Cerebellar cortex (tissue), 1 donor: ENCODE measurements around the gene PRDM16.

Experiments
- DNase-seq: peaks from one replicate; pipeline ENCODE4 v3.0.0-alpha.2; 2015; ENCODE audit warnings: low spot score

The PRDM16 gene

DNA sequence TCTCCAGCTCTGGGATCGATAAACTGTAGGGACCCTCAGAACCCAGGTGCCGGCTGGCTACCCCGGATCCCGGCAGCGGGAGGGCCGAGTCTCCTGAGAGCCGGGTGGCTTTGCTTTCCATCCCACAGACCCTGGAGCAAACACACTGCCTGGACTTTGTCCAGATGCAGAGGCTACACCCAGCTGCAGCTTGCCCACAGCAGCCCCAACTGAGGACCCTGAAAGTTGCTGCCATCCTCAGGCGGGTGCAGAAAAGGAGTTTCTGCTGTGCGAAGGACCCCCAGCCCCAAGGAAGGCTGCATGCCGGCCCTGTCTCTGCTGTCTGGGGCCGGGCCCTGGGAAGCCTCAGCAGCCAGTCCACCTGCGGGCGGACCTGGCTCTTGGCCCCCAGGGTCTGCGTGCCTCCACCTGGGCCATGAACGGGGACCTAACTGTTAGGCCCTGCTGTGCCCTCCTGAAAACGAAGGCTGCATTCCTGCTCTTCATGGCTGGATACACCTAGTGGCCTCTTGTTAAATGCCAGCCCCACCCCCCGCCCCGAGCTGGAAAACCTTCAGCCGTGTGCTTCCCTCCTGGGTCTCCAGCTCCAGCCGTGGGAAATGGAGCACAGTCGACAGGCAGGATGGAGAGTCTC, 287.9 kb downstream of the PRDM16 start:
- DNase-seq, result no peak

DNA sequence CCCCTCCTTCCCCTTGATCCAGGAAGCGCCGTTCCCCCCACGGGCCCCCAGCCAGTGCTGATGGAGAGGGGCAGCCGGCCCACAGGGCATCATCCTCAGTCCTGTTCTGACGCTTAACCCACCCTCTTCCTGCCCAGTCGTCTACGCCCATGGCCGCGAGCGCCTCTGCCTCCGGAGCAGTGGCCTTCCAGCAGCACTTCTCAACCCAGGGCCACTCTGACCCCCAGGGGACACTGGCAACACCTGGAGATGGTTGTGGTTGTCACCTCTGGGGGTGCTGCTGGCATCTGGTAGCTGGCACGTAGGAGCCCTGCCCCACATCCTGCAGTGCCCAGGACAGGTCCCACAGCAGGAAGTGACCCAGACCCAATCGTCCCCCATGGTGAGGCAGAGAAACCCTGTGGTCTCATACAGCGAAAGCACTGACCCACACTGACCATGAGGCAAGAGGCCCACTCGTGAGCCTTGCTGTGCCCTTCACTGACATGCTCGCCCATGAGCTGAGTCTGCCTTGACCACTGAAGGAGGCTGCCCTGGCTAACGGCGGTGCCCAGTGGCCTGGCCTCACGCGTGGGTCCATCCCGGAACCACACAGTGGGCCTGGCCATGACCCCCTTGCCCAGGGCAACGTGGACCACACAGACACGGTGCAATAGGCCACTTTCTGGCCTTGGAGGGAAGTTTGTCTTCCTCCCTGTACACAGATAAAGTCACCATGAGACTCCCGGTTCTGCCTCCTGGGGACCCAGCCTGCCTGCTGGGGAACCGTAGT, 288.7 kb downstream of the PRDM16 start:
- no peak for DNase-seq

DNA sequence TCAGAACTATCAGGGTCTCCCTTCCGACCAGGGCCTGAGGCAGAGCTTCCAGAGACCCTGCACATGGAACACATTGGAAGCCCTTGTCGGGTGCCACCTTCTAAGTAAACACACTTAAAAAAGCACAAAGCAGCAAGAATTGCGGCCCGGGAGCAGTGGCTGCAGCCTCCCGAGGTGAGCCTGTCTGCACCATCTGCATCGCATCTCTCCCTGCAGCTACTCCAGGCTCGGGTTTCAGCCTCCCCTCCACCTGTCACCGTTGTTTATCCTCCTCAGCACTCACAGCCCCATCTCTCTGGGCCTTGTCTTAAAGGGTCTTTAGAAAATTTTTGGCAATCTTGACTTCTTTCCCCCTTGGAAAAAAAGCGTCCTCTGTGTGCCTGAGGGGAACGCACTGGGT, 290.3 kb downstream of the PRDM16 start:
- DNase-seq, result no peak

DNA sequence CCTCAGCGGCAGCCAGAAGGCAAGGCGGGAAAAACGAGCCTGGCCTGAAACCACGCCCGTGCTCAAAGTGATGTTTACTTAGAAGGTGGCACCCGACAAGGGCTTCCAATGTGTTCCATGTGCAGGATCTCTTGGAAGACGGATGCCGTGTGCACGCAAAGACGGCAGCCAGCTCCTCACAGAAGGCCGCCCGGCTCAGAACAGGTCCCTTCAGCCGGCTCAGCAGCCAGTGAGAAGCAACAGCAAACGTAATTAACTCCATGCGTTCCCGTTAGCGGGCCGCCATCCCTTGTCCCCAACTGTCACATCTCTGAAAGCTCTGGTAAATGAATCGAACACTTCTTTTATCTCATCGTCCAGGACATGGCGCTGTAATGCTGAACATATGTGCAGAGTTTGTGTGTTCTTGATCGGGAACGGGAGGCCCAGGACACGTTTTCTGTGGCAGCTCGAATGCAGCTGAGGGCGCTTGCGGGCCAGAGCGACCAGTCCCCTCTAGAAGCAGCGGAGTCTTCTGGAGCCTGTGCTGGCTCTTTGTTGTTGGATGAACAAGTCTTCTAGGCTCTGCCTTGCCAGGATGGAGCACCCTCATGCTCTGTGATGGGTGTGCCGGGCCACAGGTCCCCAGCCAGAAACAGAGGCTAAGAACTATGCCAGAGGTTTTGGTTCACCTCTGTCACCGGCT, 290.9 kb downstream of the PRDM16 start:
- DNase-seq, result no peak

DNA sequence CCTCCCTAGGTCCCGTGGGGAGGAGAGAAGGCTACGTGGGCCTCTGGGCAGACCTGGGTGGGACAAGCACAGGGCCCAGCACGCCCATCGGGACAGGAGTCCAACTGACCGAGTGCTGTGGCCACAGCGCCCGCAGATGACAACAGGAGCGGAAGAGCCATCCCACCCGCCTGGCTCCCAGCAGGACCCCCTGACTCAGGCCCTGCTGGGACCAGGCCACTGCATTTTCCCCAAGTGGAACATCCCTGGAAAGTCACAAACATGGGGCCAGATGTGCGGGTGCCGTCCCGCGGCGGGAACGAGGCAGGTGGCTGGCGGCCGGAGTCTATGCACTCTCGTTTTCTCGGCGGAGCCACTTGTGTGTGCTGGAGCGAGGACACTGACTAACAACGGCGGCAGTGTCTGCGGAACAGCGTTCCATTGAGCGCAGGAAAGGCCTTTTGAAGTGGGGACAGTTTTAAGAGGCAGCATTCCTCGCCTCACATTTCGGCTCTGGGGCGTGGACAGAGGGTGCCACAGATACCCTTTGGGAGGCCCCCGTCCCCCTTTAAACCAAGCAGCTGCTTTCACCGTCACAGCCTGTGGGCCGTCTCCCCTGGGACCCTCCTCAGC, 291.7 kb downstream of the PRDM16 start:
- DNase-seq, result no peak

DNA sequence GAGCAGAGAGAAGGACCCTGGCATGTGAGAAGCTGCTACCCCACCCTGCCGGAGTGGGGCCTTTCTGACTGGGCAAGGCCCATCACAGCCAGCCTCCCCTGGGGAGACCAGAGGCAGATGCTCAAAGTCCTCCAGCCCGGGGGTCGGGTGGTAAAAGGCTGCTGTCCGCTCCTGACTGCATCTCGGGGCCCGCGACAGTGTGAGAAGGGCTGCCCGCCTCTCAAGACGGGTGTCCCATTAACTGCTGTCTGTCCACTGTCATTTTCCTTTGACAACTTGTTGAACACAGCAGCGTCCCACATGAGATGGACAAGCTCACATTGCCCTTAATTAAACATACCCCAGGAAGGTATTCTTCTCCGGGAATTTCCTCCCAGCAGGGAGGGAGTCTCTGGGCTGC, 294.0 kb downstream of the PRDM16 start:
- DNase-seq, result no peak

DNA sequence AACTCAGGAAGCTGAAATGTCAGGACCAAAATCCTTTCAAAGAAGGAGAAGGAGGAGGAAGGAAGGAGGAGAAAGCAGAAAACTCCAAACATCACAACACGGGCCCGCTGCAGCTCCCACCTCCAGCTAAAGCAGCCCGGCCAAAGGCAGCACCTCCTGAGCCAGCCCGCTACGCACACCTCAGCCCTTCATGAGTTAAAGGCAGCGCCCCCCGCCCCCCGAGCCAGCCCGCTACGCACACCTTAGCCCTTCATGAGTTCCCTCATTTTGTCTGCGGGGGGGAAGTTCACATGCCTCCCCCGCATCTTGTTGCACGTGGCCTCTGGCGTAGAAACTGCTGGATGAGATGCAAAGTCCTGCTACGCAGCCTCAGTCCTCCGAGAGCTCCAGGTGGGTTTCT, 294.8 kb downstream of the PRDM16 start:
- no peak for DNase-seq

DNA sequence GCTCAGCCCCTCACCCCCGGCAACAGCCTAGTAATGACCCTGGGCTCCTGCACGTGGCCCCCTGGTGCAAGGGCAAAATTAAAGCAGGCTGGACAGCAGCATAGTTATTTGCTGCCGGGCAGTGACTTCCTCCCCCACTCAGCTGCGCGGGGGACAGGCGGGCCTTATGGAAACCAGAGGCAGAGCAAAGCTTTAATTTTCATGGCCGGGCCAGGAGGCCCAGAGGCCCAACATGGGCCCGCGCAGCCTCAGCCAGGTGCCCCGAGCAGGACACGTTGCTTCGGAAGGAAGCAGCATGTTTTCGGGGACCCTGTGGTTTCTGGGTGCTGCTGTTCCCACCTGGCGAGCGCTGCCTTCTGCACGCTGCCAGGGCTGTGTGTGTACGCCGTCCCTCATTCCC, 295.5 kb downstream of the PRDM16 start:
- no peak for DNase-seq

DNA sequence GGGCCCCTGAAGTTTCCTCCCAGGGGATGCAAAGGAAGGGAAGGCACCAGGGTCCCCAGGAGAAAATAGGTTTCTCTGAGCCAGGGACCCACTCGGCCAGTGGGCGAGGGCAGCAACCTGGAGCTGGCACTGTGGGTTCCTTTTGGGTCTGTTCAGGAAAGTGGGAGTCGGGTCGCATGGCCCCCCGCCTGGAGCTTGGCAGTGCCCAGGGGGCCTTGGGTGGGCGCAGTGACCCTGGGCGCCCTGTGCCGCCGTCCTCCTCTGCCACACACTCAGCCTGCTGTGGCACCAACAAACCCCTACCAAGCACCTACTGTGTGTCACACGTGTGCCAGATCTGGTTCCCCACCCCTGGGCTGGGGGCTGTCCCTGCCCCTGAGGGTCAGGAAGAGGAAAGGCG, 296.0 kb downstream of the PRDM16 start:
- no peak for DNase-seq

DNA sequence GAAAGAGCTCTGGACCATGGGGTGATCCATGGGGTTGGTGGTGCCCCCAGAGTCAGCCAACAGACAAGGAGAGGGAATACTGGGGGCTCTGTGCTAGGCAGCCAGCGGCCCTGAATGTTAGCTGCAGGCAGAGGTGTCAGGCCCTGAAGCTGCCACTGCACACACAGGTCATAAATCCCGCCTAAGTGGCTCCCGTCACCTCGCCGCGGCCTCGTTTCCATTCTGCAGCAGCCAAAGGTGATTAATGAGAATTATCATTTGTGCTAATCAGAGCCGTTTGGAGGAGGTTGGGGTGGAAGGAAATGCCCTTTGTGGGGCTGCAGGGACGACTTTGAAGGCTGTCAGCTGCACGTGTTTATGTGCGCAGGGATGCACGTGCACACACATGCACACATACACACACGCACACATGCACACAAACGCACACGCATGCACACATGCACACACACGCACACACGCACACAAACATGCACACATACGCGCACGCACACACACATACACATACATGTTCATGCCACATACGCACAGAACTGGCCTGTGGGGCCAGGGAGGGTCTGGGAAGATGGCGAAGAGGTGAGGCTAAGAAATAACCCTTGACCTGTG, 296.6 kb downstream of the PRDM16 start:
- no peak for DNase-seq

DNA sequence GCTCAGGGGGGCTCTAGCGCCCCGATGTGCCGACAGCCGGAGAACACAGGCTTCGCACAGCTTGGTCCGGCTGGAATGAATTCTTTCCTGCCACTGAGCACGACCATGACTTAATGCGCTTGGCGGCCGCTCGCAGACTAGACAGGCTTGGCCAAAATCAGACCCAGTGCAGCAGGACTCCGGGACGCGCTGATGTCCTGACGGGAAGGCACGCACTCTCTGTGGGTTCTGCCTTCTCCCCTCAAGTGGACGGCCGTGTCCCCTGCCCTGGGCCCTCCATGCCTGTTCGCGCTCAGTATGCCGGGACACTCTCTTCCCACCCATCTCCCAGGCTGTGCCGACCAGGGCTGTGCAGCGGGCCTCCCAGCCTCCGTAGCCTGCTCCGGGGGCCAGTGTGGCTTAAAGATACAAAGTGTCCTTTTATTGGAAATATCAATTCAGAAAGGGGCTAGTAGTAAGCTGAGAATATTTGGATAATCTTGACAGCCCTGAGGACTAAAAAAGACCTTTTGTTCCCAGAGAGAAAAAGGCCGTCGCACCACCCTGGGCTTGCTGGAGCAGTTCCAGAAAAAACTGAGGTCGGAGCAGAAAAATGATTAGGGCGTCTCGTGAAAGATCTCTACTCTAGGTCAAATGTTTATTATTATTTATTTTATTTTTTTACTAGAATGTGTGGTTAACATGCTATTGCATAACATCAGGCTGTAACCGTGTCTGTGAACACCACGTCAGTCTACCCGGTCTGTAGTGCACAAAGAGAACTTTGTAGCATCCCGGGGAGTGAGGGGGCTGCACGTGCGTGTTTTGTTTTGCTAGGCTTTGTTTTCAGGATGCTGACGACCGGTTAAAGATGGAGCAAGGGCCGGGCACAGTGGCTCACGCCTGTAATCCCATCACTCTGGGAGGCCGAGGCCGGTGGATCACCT, 297.4 kb downstream of the PRDM16 start:
- no peak for DNase-seq

DNA sequence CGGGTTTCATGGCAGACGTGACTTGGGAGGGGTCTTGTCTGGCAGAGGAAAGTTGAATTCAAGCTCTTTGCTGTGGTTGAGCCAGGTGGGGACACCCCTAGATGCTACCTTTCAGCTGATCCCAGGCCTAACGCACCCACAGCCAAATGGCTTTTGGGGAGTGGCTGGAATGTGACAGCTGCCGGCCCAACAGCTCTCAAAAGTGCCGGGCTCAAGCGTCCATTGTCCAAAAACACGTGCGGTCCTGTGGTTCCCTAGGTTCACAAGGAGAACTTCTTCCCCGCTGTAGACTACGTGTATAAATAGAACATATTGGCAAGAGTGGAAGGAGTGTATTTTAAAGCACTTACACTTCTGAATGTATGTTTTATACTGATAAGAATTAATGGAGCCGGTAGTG, 298.4 kb downstream of the PRDM16 start:
- no peak for DNase-seq

DNA sequence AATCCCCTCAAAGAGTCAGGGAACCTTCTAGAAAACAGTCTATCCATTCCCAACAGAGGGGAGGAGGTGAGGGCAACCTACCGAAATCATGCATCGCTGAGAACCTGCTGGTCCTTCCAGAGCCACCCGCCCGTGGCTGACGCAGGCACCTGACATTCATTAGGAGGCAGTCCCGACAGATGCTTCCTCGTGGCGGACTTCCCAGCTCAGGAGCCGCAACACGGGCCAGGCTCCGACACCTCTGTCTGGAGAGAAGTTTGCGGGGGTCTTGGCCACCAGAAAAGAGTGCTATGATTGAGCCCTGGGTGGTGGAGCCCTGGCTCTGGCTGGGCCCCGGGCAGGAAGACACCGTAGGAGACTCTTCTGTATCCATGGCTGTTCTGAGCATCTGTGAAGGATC, 299.1 kb downstream of the PRDM16 start:
- DNase-seq, result no peak

DNA sequence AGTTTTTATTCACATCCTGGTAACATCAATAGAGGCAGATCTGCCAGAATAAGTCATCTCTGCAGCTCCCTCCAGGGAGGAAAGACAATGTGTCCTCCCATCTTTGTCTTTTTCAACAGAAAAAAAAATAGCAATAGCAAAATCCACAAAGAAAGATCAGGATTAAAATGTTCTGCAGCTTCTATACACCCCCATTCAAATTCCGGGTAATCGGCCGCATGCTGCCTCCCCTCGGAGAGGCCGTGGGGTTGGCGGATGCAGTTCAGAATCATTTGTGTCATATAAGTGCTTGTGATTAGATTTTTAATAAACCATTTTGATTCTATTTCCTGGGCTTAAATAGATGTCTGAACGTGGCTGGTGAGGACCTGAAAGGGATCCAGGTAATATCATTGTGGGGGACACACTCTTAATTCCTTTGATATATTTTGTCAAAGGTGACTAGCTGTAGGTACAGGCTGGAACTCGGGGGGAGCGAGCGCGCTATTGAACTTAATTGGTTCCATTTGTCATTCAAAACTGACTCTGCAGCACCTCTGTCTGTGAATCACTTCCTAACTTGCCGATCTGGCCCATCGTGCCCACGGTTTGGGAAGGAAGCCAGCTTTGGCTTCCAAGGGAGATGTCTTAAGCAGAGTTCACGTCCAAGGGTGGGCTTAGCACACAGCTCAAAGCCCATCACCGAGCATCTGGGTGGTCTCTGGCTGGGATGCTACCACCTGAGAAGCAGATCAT, 299.9 kb downstream of the PRDM16 start:
- no peak for DNase-seq

DNA sequence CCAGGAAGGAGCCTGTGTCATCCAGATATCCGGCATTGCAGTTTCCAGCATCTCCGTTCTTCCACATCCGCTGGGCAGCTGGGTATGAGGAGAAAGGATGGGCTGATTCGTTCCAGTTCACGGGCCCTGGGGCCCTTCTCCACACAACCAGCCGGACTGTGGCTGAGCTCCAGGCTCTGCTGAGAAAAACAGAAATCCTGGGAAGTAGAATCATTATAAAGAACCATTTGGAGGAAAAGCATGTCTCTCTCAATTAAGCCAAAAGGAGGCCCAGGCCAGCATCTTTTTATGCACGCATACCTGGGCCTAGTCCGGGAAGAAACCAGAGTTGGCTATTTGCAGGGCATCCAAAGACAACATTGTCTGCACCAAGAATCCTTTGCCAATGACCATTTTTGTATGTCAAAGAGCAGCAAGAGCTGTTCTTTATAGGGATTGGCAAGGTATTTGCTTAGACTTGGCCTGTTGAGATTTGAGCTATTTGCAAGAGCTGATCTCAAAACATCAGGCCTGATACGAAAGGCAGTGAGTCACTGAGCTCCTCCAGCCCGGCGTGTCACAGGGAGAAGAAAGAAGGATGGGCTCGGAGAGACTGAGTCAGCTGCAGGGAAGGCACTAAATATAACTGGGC, 300.6 kb downstream of the PRDM16 start:
- no peak for DNase-seq

DNA sequence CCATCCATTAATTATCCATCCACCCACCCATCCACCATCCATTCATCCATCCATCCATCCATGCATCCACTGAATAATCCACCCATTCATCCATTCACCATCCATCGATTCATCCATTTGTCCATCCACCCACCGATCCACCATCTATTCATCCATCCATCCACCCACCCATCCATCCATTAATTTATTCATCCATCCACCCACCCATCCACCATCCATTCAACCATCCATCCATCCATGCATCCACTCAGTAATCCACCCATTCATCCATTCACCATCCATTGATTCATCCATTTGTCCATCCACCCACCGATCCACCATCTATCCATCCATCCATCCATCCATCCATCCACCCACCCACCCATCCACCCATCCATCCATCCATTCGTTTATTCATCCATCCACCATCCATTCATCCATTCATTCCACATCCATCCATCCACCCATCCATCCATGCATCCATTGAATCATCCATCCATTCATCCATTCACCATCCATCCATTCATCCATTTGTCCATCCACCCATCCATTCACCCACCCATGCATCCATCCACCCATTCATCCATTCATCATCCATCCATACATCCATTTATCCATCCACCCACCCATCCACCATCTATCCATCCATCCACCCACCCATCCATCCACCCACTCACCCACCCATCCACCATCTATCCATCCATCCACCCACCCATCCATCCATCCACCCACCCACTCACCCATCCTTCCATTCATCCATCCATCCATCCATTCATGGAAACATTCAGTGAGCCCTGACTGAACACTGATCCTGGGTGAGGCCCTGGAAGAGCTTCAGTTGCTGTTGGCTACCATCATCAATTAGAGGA, 302.1 kb downstream of the PRDM16 start:
- DNase-seq, result no peak

DNA sequence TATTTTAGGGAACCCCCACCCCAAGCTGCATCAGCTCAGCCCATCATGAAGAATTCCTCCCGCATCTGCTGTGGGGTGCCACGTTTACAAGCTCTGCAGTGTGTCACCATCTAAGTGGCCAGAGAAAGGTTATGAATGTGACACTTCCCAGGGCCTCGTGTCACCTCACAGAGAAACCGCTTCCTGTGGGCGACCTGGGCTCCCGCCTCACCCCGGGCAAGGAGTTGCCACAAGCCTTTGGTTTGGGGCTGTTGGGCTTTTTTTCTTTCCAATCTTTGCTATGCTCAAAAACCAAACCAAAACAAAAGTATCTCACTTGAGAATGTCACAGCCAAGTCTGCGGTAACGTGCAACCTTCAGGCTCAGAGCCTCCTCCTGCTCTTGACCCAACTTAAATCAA, 303.3 kb downstream of the PRDM16 start:
- DNase-seq, result no peak

DNA sequence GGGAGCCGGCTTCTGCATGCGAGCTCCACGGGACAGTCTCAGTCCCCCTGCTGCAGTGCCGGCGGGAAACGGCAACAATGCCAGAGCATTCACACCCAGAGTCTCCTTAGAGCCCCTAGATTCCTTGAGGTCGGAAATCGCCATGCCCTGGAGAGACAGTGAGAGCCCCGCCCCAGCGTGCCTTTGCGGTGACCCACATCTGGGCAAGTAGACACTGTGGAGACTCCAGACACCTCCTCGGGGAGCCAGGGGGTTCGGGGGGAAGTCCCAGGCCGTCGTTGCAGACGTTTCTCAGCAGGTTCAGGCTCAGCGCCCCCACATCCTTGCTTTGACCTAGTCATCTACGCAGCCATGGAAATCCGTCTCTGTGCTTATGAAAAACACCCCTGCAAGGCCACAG, 304.2 kb downstream of the PRDM16 start:
- DNase-seq, result no peak

DNA sequence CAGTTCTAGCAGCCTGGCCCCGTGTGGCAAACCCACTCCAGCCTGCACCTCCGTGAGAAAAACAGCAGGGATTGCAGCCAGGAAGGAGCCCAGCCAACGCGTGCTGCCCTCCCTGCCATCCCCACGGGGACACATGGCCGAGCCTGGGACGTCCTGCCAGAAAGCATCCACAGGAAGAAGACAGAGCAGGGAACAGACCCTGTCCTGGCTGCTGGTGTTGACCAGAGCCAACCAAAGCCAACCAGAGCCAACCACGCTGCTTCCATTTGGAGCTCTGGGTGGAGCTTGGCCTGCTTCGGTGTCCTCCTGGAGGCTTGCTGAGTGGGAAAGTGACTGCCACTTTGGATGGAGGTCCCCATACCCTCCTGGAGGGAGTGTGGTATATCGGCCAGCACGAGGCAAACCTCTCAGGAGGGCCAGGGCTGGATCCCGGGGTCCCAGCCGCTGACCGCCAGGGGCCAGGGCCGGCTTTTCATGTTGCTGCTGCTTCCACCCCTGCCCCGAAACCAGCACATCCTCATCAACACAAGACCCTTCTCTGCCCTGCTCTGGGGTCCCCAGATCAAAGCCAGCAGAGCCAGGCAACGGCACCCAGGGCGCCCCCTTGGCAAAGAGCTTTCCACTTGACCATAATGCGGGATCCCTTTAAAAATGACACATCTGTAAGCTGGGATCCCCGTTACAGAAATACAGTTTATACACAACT, 304.9 kb downstream of the PRDM16 start:
- DNase-seq, result no peak
